ENCODE measurements around the gene ENGASE.

The ENGASE gene

GRCh38 chr17:79135011-79135410, 60.4 kb downstream of the ENGASE start:
- DNase-seq = no peak
- H3K9me3 Mint-ChIP-seq = peaks cover 0 to 15% of the 10 kb centered on the region in 2 donors
- H3K27me3 Mint-ChIP-seq = peaks cover 51% of the 10 kb centered on the region
- no peak for ATAC-seq
- H3K4me1 Mint-ChIP-seq = no peaks in the 10 kb centered on the region
- no peak overlapping the region for H3K27ac Mint-ChIP-seq
- H3K4me3 Mint-ChIP-seq = no peak overlapping the region

GRCh38 chr17:79135628-79136405, 61.2 kb downstream of the ENGASE start:
- no peak overlapping the region for H3K4me3 Mint-ChIP-seq
- H3K4me1 Mint-ChIP-seq = no peaks in the 10 kb centered on the region
- H3K27me3 Mint-ChIP-seq = peaks cover 55% of the 10 kb centered on the region
- ATAC-seq = no peak
- no peak for DNase-seq
- H3K9me3 Mint-ChIP-seq = peaks cover 0 to 15% of the 10 kb centered on the region in 2 donors
- H3K27ac Mint-ChIP-seq = no peak overlapping the region

Data from stimulated activated naive CD8-positive, alpha-beta T cell treated with anti-CD3 and anti-CD28 coated beads, Interleukin-15, amount 100 ng/mL, for 72 hours (primary cell).